ENCODE measurements around the gene PON1.

Gene PON1

GRCh38 chr7:95261895-95262415 is 62.4 kb downstream of the PON1 start:
- DNase-seq (no peak), ATAC-seq (replicated peaks) (no peak)
- Mint-ChIP-seq H3K27ac (no peak overlapping the region), H3K9me3 (no peaks in the 10 kb centered on the region), H3K4me3 (no peak overlapping the region), H3K4me1 (no peaks in the 10 kb centered on the region), H3K27me3 (no peaks in the 10 kb centered on the region), H3K36me3 (no peaks in the 10 kb centered on the region)

GRCh38 chr7:95255691-95256090 is 68.6 kb downstream of the PON1 start:
- Mint-ChIP-seq H3K4me1 (no peaks in the 10 kb centered on the region), H3K9me3 (no peaks in the 10 kb centered on the region), H3K27me3 (no peaks in the 10 kb centered on the region), H3K27ac (no peak overlapping the region), H3K36me3 (no peaks in the 10 kb centered on the region), H3K4me3 (no peak overlapping the region)
- no peak for DNase-seq
- ATAC-seq (replicated peaks), result no peak

- no peak for ATAC-seq (replicated peaks)
These were observed 70.3 kb downstream of the PON1 start for GRCh38 chr7:95253986-95254385.

GRCh38 chr7:95251966-95252365 is 72.4 kb downstream of the PON1 start:
- Mint-ChIP-seq H3K36me3 (no peaks in the 10 kb centered on the region), H3K4me1 (no peaks in the 10 kb centered on the region), H3K4me3 (no peak overlapping the region), H3K9me3 (no peaks in the 10 kb centered on the region), H3K27ac (no peak overlapping the region), H3K27me3 (no peaks in the 10 kb centered on the region)
- DNase-seq (no peak), ATAC-seq (replicated peaks) (no peak)

More at GRCh38 chr7:95253986-95254385, 70.3 kb downstream of the PON1 start:
- Mint-ChIP-seq H3K9me3 (no peaks in the 10 kb centered on the region), H3K27me3 (no peaks in the 10 kb centered on the region), H3K27ac (no peak overlapping the region), H3K4me3 (no peak overlapping the region), H3K36me3 (no peaks in the 10 kb centered on the region), H3K4me1 (no peaks in the 10 kb centered on the region)
- DNase-seq, result no peak

GRCh38 chr7:95250571-95250970 is 73.8 kb downstream of the PON1 start:
- ATAC-seq (replicated peaks), result no peak
- Mint-ChIP-seq H3K36me3 (no peaks in the 10 kb centered on the region), H3K27ac (no peak overlapping the region), H3K9me3 (no peaks in the 10 kb centered on the region), H3K4me3 (no peak overlapping the region), H3K4me1 (peaks cover 0 to 1% of the 10 kb centered on the region in 2 donors), H3K27me3 (no peaks in the 10 kb centered on the region)
- no peak for DNase-seq

All from stimulated activated naive B cell treated with anti-CD40 and anti-IgM and Interleukin-4, amounts not matched to agents 10 μg/mL and 1 μg/mL and 100 μg/mL, for 72 hours (primary cell).